T-helper 1 cell treated with Interleukin-12 subunit alpha and Interleukin-12 subunit beta and Interleukin-4 antibody, amounts not matched to agents 30 μg/mL and 1 μg/mL, for 36 hours (primary cell): ENCODE measurements around the gene R3HDM2.
A peak's percentile ranks its signal among the peaks of the same experiment; 100 is the strongest.

Experiments used
- H3K27ac Mint-ChIP-seq: one replicate; pipeline ENCODE4 v1.8.0; 2021; ENCODE audit warnings: mild to moderate bottlenecking, mixed read lengths
- H3K27me3 Mint-ChIP-seq: one replicate; pipeline ENCODE4 v1.8.0; 2021; ENCODE audit warnings: low read depth, mixed read lengths
- H3K36me3 Mint-ChIP-seq: one replicate; pipeline ENCODE4 v1.8.0; 2021; ENCODE audit warnings: low read depth, mixed read lengths
- H3K4me1 Mint-ChIP-seq: one replicate; pipeline ENCODE4 v1.8.0; 2021; ENCODE audit warnings: low read depth, mixed read lengths
- H3K4me3 Mint-ChIP-seq: one replicate; pipeline ENCODE4 v1.8.0; 2021; ENCODE audit warnings: mild to moderate bottlenecking, moderate library complexity, mixed read lengths
- H3K9me3 Mint-ChIP-seq: one replicate; pipeline ENCODE4 v1.8.0; 2021; ENCODE audit warnings: mixed read lengths

Gene R3HDM2

DNA sequence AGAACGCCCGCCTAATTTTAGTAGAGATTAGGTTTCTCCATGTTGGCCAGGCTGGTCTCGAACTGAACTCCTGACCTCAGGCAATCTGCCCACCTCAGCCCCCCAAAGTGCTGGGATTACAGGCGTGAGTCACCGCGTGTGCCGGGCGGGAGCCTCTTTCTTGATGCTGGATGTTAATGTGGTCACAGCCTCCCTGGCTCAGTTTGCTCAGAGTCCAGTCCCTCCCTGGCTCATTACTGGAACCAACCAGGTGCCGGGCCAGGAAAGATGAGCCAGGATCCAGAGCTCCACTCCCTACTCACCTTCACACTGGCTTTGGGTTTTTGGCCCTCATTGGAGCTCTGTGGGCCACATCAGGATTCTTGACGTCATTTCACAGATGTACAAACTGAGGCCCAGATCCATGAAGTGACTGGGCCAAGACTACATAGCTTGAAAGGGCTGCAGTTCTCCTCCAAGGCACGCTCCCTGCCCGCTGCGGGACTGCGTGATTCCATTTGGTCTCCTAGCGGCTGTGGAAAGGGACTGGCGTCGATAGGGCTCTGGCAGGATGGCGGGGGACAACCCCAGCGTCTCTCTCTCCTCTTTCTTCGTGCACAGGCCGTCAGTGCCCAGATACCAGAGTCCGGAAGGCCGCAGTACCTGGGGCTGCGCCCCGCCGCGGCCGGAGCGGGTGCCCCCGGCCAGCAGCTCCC is 206.4 kb downstream of the R3HDM2 start:
- peaks cover 47% of the 10 kb centered on the region for H3K4me1 Mint-ChIP-seq
- no peaks in the 10 kb centered on the region for H3K9me3 Mint-ChIP-seq
- no peak overlapping the region for H3K27ac Mint-ChIP-seq
- peaks cover 76% of the 10 kb centered on the region for H3K27me3 Mint-ChIP-seq
- H3K4me3 Mint-ChIP-seq = no peak overlapping the region
- H3K36me3 Mint-ChIP-seq = peaks cover 4% of the 10 kb centered on the region

DNA sequence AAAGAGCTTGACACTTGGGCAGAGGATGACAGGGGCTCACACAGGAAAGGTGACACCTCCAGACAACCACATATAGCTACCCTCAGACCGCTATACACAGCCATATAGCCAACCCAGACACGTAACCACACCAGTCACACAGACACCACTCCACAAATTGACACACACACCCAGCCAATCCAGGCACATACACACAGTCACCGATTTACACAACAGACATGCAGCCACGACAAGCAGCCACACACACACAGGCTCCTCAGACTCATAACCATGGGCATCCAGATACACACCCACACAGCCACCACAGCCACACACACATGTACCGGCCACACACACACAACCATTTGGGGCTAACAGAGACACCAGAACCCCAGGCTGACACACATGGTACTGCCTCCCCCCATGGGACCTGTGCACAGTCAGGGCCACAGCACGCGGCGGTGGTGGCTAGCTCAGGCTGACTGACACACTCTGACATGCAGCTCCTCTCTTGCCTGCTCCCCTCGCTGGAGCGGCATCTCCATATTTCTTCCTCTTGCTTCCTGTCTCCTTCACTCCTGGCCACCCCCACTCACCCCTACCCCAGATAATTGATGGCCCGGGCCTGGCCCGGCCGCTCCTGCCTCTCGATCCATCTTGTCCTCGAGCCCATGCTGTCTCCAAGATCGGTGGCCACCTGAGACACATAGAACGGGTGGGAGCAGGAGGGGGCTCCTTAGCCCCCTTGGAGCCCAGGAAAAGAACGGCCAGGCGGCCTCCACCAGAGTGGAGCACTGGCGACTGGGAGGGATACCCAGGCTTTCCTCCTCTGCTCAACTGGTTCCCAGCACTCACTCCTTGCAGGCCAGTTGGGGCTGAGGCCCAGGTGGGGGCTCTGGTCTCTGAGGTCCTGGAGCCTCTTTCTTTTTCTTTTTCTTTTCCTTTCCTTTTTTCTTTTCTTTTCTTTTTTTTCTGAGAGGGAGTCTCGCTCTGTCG is 207.4 kb downstream of the R3HDM2 start:
- peaks cover 2% of the 10 kb centered on the region for H3K36me3 Mint-ChIP-seq
- no peak overlapping the region for H3K4me3 Mint-ChIP-seq
- peaks cover 39% of the 10 kb centered on the region for H3K4me1 Mint-ChIP-seq
- no peaks in the 10 kb centered on the region for H3K9me3 Mint-ChIP-seq
- H3K27me3 Mint-ChIP-seq = peaks cover 86% of the 10 kb centered on the region
- H3K27ac Mint-ChIP-seq = no peak overlapping the region

GRCh38 chr12:57222286-57223190 is 208.3 kb downstream of the R3HDM2 start:
- Mint-ChIP-seq H3K9me3 (no peaks in the 10 kb centered on the region), H3K4me3 (no peak overlapping the region), H3K27me3 (peaks cover 92% of the 10 kb centered on the region), H3K36me3 (peaks cover 2% of the 10 kb centered on the region), H3K27ac (no peak overlapping the region), H3K4me1 (peaks cover 35% of the 10 kb centered on the region)

GRCh38 chr12:57221169-57221917 is 209.5 kb downstream of the R3HDM2 start:
- Mint-ChIP-seq H3K9me3 (no peaks in the 10 kb centered on the region), H3K27me3 (peaks cover 88% of the 10 kb centered on the region), H3K27ac (no peak overlapping the region), H3K4me3 (no peak overlapping the region), H3K4me1 (peaks cover 31% of the 10 kb centered on the region), H3K36me3 (peaks cover 2% of the 10 kb centered on the region)

DNA sequence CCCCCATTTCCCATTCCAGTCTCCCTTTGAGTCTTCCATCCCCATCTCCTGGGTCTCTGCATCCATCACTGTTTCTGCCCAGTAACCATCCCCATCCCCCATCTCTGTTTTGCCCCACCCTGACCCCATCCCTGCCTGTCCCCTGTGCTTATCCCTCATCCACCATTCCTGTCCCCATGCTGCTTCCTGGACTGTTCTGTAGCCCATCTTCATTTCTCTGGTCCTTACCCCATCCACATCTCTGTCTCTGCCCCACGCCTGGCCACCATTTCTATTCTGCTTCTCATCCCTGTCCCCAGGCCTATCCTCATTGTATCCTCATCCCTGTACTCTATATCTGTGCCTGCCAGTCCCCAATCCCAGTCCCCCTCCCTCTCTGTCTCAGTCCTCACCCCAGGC is 210.1 kb downstream of the R3HDM2 start:
- no peaks in the 10 kb centered on the region for H3K9me3 Mint-ChIP-seq
- H3K36me3 Mint-ChIP-seq = peaks cover 2% of the 10 kb centered on the region
- H3K4me1 Mint-ChIP-seq = peaks cover 31% of the 10 kb centered on the region
- no peak overlapping the region for H3K27ac Mint-ChIP-seq
- H3K4me3 Mint-ChIP-seq = no peak overlapping the region
- H3K27me3 Mint-ChIP-seq = peaks cover 85% of the 10 kb centered on the region

DNA sequence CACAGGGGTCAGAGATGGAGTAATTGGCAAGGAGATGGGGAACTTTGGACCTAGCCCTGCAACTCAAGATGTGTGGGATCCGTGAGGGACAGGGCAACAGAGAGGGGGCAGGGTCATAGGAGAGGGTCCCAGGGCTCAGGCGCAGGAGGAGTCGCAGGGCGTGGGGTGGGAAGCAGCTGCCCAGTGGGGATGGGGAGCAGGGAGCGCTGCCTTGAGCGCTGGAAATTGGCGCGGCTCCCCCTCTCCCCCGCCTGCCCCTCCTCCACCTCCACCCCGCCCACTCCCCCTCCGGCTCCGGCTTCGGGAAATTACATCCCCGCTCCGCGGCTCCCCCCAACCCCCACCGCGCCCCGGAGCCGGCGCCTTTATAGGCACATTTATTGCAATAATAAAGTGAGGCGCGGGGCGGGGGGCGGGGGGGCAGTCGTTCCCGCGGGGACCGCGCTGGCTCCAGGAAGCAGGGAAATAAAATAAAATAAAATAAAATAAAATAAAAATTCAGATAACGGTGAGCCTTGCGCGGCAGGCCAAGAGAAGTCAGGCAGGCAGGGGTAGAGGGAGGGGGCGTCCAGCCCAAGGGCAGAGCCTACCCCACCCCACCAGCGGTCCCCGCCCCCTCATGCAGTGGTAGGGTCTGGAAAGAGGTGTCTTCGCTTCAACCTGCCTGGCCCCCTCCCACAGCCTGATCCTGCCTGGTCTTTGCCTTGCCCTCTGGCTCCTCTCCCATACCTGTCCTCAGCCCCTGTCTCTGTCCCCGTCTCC is 210.7 kb downstream of the R3HDM2 start:
- H3K27me3 Mint-ChIP-seq = peaks cover 86% of the 10 kb centered on the region
- peaks cover 34% of the 10 kb centered on the region for H3K4me1 Mint-ChIP-seq
- H3K9me3 Mint-ChIP-seq = no peaks in the 10 kb centered on the region
- no peak overlapping the region for H3K4me3 Mint-ChIP-seq
- no peak overlapping the region for H3K27ac Mint-ChIP-seq
- H3K36me3 Mint-ChIP-seq = peaks cover 2% of the 10 kb centered on the region

DNA sequence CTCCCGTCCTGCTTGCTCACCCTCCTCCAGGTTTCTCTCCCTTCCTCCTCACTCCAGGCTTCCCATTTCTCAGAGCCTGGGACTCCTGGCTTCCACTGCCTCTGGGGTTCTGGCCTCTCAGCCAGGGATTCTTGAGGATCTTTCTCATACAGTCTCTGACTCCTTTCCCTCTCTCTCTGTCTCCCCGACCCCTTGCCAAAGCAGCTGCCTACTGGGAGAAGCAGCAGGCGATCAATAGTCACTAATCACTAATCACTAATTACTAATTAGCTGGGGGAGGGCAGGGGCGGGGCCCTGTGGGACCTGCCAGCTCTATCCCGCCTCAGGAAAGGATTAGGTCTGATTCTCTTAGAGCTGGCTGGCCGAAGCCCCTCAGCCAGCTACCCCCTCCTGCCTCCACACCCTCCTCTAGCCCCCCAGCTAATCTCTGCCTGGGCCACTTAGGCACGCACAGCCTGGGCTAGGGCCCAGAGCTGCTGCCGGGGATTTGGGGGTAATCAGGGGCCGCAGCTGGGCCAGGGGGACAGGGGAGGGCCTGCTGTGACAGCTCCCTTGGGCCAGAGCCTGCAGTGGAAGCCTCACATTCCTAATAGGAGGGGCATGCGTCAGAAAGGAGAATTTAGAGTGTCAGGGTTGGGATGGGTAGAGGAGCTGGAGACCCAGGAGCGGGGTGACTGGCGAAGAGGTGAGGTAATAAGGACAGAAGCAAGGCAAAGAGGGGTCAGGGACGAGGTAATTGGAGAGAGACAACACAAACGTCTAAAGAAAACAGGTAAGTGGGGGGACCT is 211.4 kb downstream of the R3HDM2 start:
- Mint-ChIP-seq H3K27me3 (peaks cover 87% of the 10 kb centered on the region), H3K36me3 (peaks cover 2% of the 10 kb centered on the region), H3K9me3 (no peaks in the 10 kb centered on the region), H3K27ac (no peak overlapping the region), H3K4me3 (no peak overlapping the region), H3K4me1 (peaks cover 37% of the 10 kb centered on the region)

DNA sequence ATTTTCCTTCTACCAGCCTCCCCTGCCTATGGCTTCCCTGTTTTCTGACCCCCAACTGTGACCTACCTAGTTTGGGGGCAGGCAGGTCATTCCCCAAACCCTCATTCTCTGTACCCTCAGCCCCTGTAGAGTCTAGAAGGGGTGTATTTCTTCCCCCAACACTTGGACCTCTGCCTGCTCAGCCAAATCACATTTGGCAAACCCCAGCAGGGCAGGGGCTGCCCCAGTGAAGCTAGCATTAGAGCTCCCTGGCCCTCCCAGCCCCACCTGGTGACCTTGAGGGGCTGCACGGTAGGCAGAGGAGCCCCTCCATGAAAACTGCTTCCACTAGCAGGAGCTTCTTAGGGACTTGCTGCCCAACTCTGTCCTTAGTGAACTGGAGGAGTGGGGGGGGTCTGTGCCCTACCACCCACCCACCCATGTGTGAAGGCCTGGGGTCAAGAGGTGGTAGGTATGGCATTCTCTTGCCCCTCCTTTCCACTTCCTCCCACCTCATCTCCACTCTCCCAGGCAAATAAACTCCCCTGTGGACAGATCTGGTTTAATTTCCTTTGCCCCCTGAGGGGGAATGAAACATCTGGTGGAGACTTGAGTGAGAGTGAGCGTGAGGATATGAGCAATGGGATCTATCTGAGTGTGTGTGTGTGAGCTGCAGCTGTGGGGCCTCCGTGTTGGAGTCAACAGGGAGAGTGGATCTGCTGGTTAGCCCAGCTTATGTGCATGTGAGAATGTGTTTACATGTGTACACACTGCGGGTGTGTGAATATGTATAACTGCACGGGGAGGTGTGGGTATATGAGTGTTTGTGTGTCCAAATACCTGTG is 212.6 kb downstream of the R3HDM2 start:
- Mint-ChIP-seq H3K36me3 (peaks cover 2% of the 10 kb centered on the region), H3K9me3 (no peaks in the 10 kb centered on the region), H3K4me3 (peak overlapping the region; percentile 24), H3K27ac (no peak overlapping the region), H3K4me1 (peaks cover 42% of the 10 kb centered on the region), H3K27me3 (peaks cover 87% of the 10 kb centered on the region)

GRCh38 chr12:57216921-57217879 is 213.6 kb downstream of the R3HDM2 start:
- Mint-ChIP-seq H3K4me1 (peaks cover 38% of the 10 kb centered on the region), H3K4me3 (peak overlapping the region; percentile 84), H3K9me3 (no peaks in the 10 kb centered on the region), H3K27me3 (peaks cover 78% of the 10 kb centered on the region), H3K27ac (peak overlapping the region; percentile 38), H3K36me3 (peaks cover 2% of the 10 kb centered on the region)

DNA sequence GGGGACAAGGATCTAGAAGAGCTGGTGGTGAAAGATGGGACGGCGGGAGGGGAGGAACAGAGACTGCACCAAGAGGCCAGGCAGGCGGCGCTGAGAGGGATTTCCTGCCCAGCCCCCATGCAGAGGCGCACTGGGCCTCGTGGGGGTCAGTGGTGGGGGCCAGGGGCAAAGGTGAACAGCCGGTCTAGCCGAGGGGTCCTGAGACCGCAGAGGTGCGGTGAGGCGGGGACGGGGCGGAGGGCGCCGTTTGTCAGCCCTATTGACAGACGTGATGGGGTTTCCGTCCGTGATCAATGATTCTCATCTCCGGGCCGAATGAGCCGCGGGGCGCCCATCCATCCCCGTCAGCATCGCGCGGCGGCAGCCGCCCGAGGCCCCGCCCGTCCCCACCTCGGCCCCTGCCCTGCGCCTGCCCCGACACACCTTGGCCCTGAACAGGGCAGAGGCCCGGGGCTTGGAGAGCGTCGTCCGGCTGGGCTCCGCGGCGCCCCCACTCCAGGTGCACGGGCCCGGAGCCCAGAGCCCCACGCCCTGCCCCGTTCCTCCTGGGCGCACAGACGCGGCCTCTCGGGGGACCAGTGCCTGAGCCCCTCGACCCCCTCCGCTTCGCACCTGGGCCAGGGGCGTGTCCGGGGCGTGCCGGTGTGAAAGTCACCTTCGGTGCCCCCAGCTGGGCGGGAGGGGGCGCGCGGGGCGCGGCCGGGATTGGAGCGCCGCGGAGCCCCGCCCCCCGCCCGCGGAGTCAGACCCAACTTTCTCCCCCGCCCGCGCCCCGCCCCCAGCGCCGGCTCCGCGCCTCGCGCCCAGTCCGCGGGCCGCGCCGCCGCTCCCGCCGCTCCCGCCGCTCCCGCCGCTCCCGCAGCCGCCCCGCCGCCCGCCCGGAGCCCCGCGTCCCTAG is 214.6 kb downstream of the R3HDM2 start, which contains the start of gene NXPH4:
TSS of gene NXPH4 (plus strand) at position 781 of the 898 bp plus-strand sequence. CDS start 176 bp downstream, outside the sequence.
- Mint-ChIP-seq H3K27me3 (peaks cover 68% of the 10 kb centered on the region), H3K4me3 (peak within 1 kb of the TSS; percentile 84), H3K36me3 (peaks cover 2% of the 10 kb centered on the region), H3K4me1 (peaks cover 33% of the 10 kb centered on the region), H3K9me3 (no peaks in the 10 kb centered on the region), H3K27ac (peak within 1 kb of the TSS; percentile 38)
